RWPE1 (cell line): ENCODE measurements around the gene PLCB1.

Experiments
- CTCF ChIA-PET: fragments of 350-600 bp; sonication (Branson Sonifier 250); formaldehyde crosslinking; extraction: SDS; loops from one replicate; lab custom pipeline; 2021; lab: Yijun Ruan, JAX
- POLR2A ChIA-PET: fragments of 400-600 bp; formaldehyde crosslinking; extraction: SDS; loops from one replicate; lab custom pipeline; 2020; ENCODE audit warnings: antibody characterized with exemption; ENCODE audit not compliant: low non-redundant PET; lab: Yijun Ruan, JAX
- DNase-seq: peaks from one replicate; pipeline ENCODE4 v3.0.0; 2012; ENCODE audit warnings: low spot score
- H3K27ac ChIP-seq: fragments of 450-650 bp; 2 replicates; pipeline ENCODE4 v1.5.1; 2017
- TF ChIP-seq, protein P1 (sequence below): fragments of 450-650 bp; conservative IDR thresholded peaks from 2 replicates; pipeline ENCODE4 v1.5.1; 2017; ENCODE audit warnings: low read depth, mild to moderate bottlenecking

Gene PLCB1

DNA sequence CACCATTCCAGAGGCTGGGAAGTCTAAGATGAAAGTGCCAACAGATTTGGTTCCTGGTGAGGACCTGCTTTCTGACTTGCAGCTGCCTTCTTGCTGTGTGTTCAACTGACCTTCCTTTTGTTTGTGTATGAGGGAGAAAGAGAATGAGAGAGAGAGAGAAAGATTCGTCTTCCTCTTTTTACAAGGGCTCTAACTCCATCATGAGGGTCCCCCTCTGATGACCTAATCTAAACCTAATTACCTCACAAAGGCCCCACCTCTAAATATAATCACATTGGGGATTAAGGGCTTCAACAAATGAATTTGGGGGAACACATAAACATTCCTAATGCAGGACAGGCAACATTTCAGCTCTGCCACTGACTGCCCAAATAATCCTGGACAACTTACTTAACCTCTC, 130.7 kb downstream of the PLCB1 start:
- CTCF ChIA-PET = no interaction called here
- no peak for DNase-seq
- POLR2A ChIA-PET = no interaction called here
- TF ChIP-seq, protein P1, sequence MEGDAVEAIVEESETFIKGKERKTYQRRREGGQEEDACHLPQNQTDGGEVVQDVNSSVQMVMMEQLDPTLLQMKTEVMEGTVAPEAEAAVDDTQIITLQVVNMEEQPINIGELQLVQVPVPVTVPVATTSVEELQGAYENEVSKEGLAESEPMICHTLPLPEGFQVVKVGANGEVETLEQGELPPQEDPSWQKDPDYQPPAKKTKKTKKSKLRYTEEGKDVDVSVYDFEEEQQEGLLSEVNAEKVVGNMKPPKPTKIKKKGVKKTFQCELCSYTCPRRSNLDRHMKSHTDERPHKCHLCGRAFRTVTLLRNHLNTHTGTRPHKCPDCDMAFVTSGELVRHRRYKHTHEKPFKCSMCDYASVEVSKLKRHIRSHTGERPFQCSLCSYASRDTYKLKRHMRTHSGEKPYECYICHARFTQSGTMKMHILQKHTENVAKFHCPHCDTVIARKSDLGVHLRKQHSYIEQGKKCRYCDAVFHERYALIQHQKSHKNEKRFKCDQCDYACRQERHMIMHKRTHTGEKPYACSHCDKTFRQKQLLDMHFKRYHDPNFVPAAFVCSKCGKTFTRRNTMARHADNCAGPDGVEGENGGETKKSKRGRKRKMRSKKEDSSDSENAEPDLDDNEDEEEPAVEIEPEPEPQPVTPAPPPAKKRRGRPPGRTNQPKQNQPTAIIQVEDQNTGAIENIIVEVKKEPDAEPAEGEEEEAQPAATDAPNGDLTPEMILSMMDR = no peak
- H3K27ac ChIP-seq = no peak overlapping the region

DNA sequence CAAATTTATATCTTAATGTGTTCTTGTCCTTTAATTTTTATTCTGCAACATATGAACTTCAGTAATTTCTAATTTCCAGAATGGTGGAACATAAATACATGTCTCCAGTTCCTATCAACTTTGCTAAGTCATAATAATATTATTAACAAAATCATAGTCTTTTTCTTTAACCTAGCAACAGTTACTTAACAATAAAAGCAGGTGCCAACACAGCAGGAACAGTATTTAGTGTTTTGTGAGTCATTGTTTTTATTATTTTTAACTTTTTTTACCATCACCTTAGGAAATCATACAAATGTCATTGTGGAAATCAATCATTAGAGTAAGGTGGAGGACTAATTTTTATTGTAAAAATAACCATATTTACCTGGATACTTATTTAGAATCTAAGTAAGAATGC, 133.5 kb downstream of the PLCB1 start:
- no peak overlapping the region for H3K27ac ChIP-seq
- TF ChIP-seq, protein P1 = no peak
- ChIA-PET POLR2A (no interaction called here), CTCF (interaction anchor here (0.6 kb wide), 1 partner anchor 90 kb away, joined by 5 read pairs; no protein-coding TSS in a partner anchor)
- no peak for DNase-seq

DNA sequence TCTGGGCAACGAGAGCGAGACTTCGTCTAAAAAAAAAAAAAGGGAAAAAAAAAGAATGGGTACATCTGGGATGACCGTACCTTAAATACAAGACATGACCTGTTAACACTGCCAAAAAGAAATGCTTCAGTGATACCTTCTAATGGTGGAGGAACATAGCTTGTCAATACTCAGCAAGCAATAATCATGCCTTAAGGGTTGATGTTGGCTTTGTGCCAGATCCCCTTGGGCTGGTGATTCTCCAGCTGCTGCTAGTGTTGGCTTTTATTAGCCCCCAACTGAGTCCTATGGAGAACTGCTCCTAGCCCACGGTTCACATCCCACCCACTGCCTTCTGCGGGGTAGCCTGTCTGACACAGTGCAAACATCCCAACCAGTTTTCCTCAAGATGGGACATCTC, 134.9 kb downstream of the PLCB1 start:
- no peak overlapping the region for H3K27ac ChIP-seq
- TF ChIP-seq, protein P1 = no peak
- CTCF ChIA-PET = interaction anchor here (0.6 kb wide), 1 partner anchor 40 kb away, joined by 3 read pairs; no protein-coding TSS in a partner anchor
- POLR2A ChIA-PET = no interaction called here
- no peak for DNase-seq

DNA sequence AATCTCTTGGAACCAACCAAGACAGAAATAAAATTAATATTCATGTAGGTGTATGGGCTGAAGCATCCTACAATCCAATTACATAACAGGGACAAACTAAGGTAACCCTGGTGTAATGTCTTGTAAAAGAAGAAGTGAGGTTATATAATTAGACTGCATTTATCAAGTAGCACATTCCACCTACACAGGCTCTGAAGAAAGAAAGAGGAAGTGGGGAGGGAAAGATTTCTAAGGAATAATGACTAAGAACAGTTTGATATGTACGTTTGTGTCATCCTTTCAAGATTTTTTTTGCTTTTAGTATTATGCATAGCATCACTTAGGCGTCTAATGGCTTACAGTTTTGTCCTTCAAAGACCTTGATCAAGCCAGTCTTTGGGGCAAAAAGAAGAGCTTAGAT, 139.7 kb downstream of the PLCB1 start:
- ChIA-PET CTCF (no interaction called here), POLR2A (no interaction called here)
- DNase-seq = no peak
- no peak overlapping the region for H3K27ac ChIP-seq
- TF ChIP-seq, protein P1 = no peak

DNA sequence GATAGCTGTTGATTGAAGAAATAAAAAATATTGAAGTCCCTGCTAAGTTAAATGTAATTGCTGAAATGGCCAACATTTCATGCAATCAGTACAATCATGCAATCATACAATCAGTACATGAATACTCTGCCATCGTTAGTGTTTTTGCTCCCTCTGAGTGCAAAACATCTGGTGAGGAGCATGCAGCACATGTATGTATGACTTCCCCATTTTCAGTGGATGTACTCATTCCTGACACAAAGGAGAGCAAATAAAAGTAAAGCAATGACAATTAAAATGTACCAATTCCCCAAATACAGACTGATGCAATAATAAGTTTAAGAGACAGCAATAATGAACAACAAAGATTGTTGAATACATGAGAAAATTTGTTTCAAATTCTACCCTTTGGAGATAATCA, 140.7 kb downstream of the PLCB1 start:
- ChIA-PET POLR2A (no interaction called here), CTCF (no interaction called here)
- H3K27ac ChIP-seq = no peak overlapping the region
- no peak for DNase-seq
- TF ChIP-seq, protein P1 = no peak

DNA sequence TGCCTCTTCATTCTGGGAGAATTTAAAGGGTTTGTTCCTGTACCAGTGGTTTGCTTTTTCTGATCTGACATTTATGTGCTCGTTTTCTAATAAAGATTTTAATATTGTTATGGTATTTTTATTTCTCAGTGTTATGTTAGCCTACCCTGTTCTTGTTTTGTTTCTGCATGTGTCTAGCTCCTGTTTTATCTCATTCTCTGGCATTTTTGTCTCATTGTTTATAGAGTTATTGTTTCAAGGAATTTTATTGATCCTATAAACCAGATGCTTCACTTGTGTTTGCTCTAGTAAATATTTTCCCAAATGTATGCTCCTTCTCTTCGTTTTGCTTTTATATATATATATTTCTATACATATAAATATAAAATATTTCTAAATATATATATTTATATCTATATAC, 152.8 kb downstream of the PLCB1 start:
- no peak for DNase-seq
- TF ChIP-seq, protein P1 = no peak
- ChIA-PET CTCF (no interaction called here), POLR2A (no interaction called here)
- no peak overlapping the region for H3K27ac ChIP-seq
